ENCODE measurements around the gene SYT1.

GRCh38 chr12:79059557-79059956 is 195.0 kb downstream of the SYT1 start:
- TF ChIP-seq, protein P1, sequence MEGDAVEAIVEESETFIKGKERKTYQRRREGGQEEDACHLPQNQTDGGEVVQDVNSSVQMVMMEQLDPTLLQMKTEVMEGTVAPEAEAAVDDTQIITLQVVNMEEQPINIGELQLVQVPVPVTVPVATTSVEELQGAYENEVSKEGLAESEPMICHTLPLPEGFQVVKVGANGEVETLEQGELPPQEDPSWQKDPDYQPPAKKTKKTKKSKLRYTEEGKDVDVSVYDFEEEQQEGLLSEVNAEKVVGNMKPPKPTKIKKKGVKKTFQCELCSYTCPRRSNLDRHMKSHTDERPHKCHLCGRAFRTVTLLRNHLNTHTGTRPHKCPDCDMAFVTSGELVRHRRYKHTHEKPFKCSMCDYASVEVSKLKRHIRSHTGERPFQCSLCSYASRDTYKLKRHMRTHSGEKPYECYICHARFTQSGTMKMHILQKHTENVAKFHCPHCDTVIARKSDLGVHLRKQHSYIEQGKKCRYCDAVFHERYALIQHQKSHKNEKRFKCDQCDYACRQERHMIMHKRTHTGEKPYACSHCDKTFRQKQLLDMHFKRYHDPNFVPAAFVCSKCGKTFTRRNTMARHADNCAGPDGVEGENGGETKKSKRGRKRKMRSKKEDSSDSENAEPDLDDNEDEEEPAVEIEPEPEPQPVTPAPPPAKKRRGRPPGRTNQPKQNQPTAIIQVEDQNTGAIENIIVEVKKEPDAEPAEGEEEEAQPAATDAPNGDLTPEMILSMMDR (IDR thresholded peaks at IDR 0.05), result no peak
- no peak for TF ChIP-seq EZH2 (IDR thresholded peaks at IDR 0.05; ENCODE audit: borderline replicate concordance, insufficient read depth, low read depth, low read length, poor library complexity, severe bottlenecking)

Measured in B cell (primary cell).